NCI-H2171 treated with DMSO at 0.1 percent for 48 hours (cell line): ENCODE measurements around the gene TSNAX.
"Not testable (repeated sequence)": the region's sequence is repeated elsewhere in the genome, so short reads cannot be mapped to it uniquely, and the experiment has no call there.

ENCODE experiments used
- DNase-seq: peaks from one replicate; lab custom pipeline; 2025; lab: John Stamatoyannopoulos, UW

The TSNAX gene

DNA sequence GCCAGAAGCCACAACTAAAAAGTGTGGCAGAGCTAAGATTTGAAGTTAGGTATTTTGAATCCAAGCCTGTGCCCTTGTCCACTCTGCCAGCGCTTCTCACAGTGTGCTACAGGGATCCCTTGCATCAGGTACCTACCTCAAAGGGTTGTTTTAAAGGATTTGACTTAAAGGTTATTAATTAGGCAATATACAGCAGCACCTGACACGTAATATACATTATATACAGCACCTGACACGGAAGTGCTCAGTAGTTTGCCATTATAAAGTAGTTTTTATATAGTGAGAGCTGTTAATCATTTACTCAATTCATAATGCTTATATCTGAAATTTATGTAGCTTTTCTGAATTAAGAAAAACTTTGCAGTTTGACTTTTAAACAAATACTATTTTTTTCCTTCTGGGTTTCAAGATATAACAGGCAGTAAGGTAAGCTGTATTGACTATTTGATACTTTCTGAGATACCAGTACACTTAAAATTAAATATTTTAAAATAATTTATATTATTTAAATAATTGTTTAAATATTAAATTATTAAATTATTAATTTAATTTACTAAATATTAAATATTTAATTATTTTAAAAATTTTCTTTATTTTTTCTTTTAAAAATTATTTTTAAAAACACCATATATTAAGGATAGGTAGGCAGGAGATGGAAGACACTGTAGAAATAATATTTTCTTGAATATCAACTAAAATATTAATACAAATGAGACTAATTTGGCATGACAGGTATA, 33.3 kb downstream of the TSNAX start:
- no peak for DNase-seq

DNA sequence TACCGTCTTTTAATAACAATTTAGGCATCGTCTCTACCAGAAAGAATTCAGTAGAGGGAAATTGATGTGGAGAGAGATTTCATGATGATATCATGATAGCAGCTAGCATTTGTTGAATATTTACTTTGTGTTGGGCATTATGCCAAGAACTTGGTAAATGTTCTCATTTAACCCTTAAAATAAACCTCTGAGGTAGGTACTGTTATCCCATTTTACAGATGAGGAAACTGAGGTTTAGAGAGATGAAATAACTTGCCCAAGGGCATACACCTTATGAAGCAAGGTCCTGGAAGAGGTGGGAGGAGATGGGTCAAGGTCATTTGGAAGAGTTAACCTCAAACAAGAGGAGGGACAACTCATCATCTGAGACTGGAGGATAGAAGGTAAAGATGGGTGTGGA, 34.8 kb downstream of the TSNAX start:
- no peak for DNase-seq

DNA sequence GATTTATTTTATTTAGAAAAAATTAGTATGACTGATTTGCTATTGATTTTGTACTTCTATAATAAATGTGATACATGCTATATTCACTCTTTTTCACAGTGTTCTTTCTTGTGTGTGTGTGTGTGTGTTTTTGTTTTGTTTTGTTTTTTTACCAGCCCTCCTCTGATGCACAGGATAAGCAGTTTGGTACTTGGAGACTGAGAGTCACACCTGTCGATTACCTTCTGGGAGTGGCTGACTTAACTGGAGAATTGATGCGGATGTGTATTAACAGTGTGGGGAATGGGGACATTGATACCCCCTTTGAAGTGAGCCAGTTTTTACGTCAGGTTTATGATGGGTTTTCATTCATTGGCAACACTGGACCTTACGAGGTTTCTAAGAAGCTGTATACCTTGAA, 35.9 kb downstream of the TSNAX start:
- DNase-seq: no peak

DNA sequence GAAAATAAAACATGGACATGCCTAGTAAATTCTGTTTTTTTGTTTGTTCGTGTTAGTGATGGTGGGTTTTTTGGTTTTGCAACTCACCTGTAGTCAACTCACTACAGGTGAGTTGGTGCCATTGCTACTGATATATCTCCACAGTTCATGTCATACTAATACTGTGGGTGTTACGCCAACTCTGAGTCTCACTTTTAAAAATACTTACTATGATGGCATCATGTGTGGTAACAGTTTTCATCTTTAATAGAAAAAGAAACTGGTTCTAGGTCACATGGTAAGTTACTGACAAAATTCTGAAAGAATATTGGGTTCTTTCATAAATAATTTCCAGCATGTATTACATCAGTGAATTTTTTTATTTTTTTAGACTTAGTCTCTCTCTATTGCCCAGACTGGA, 38.0 kb downstream of the TSNAX start:
- no peak for DNase-seq

DNA sequence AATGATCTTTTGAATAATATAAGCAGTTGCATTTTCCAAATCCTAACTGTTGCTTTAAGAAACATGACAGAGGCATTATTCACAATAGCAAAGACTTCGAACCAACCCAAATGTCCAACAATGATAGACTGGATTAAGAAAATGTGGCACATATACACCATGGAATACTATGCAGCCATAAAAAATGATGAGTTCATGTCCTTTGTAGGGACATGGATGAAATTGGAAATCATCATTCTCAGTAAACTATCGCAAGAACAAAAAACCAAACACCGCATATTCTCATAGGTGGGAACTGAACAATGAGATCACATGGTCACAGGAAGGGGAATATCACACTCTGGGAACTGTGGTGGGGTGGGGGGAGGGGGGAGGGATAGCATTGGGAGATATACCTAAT, 41.8 kb downstream of the TSNAX start:
- DNase-seq: not testable (repeated sequence)

DNA sequence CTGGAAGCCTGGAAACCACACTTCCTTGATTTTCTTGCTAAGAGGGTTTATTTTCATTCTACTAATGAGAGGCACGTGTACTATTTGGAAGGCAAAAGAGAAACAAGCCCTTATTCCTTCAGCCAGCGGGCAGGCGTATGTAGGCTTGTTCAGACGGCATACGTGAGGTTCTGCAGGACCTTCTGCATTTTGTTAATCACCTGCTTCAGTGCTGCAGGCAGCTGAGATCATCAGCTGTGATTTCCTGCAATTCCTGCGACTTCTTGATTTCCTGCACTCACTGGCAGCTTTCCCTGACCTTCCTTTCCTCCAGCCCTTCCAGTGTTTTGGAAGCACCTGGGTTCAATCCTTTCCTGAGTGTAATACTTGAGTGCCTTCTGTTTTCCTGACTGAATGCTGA, 43.4 kb downstream of the TSNAX start:
- no peak for DNase-seq

DNA sequence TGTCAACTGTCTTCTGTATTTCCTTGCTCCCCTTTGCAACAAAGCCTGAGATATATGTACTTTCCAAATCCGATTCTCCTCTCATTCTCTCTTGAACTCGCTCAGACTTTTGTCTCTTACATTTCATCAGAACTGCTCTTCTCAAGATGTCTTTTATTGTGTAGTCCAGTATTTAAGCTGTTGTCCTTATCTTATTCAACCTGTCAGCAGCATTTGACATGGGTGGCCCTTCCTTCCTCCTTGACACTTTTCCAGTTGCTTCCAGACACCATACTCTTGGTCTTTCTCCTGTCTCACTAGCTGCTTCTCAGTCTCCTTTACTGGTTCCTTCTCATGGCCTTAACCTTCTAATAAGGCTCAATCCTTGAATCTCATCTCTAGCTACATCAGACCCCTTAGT, 47.0 kb downstream of the TSNAX start:
- DNase-seq: no peak

DNA sequence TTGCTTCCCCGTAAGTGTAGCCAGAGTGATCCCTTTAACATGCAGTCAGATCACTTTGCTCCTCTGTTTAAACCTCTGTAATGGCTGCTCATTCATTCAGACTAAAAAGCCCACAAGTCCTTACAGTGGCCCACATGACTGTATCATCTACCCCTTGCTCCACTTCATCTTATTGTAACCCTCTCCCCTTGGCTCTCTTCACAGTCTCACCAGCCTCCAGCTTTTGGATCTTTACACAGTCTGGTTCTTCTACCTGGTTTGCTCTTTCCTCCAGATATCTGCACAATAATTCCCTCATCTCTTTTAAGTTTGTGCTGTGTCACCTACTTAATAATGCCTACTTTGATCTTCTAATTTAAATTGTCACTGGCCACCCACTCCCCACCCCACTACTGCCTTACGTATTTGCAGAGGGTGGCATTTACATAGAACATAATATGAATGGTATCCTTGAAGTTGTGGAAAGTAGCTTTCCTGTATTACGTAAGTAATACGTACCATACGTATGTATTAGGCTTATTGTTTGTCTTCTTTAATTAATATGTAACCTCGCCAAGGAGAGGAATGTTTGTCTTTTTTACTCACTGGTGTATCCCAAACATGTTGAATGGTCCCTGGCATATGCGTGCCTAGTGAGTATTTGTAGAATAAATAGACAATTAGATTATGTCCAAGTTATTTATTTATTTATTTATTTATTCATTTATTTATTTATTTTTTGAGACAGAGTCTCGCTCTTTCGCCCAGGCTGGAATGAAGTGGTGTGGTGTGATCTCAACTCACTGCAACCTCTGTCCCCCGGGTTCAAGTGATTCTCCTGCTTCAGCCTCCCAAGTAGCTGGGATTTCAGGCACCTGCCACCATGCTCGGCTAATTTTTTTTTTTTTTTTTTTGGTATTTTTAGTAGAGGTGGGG, 48.6 kb downstream of the TSNAX start:
- DNase-seq: no peak

DNA sequence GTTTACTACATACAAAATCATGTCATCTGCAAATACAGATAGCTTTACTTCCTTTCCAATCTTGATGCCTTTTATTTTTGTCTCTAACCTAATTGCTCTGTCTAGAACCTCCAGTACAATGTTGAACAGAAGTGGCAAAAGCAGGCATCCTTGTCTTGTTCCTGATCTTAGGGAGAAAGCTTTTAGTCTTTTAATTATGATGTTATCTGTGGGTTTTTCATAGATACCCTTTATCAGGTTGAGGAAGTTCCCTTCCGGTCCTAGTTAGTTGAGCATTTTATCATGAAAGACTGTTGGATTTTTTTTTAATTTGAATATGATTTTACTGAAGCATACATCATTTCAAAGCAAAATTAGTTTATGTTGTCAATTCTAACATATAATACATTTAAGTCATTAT, 52.4 kb downstream of the TSNAX start:
- no peak for DNase-seq

DNA sequence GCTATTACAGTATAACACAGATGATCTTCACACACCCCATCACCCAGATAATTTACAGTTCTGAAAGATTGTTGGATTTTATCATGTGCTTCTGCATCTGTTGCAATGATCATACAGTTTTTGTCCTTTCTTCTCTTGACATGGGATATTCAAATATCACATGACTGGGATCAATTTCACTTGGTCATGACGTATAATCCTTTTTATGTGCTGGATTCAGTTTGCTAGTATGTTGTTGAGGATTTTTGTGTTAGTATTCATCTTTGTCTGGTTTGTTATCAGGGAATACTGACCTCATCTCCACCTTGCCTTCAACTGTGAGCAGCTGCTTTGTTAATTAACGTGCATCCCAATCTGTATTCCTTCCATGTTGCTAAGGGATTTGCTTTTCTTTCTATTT, 53.4 kb downstream of the TSNAX start:
- DNase-seq: peak; percentile 64

DNA sequence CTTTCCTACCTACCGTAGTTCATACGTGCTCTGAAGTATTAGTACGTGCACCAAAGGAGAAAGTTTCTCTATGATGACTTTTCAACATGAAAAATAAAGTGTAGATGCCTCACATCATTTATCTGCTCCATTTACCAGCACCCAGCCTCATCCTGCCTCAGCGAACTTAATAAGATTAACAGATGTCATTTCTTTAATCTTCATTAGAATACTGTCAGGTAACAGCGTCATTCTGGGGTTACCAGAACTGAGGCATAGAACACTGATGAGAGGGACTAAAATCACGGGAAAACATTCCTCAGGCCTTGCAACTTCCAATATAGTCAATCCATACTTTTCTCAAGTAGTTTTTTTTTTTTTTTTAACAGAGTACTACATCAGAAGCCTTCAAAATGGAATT, 54.9 kb downstream of the TSNAX start:
- peak; percentile 6 for DNase-seq

DNA sequence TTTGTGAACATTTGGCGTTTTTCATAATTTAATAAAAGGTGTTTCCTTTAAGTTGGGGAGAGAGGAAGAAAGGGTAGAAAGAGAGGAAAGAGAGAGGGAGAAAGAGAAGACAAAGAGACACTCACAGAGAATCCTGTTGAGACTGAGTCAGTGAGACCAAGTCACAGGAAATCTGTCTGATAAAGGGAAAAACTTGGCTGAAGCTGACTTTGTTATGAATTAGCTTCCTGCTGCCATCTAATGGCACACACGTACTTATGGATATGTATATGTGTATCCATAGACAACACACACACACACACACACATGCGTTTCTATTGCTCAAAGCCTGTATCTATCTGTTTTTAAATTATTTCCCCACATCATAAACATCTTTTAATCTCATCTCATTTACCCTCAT, 55.6 kb downstream of the TSNAX start:
- peak; percentile 33 for DNase-seq

DNA sequence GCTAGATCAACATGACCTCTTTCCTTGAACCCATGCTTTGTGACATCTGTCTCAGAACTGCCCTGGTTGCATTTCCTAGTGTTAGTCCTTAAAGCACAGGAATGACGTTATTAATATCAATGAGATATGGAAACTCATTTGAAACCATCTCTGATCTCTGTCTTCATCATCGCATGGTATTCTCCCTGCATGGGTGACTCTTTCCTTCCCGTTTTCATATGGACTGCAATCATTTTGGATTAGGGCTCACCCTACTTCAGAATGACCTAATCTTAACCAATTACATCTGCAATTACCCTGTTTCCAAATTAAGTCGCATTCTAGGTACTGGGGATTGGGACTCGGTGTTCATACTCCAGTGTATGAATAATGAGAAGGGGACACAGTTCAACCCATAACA, 56.5 kb downstream of the TSNAX start:
- DNase-seq: no peak

DNA sequence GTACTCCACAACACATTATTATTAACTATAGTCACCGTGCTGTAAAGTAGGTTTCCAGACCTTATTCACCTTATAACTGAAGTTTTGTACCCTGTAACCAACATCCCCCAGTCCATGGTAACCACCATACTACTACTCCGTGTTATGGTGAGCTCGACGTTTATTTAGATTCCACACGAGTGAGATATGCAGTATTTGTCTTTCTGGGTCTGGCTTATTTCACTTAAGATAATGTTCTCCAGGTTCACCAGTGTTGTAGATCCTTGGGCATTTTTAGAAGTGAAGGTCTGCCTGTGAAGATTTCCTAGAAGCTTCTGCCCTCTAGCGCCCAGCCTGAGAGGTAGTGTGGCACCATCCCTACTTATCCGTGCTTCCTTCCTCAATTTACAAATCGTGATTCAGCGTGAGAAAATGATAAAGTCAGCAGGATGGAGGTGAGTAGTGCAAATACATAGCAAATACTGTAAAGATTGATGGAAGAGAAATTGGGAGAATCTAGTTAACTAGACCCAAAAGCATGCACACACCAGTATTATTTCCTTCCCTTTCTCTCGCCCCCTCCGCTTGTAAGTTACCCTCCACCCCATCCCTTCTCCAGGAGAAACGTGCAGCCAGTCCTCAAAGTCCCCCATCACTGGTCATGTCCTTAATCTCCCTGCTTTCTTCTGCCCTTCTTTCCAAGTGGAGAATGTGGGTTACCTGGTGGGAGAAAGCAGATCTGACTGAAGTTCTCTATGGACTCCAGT, 62.2 kb downstream of the TSNAX start:
- DNase-seq: no peak

DNA sequence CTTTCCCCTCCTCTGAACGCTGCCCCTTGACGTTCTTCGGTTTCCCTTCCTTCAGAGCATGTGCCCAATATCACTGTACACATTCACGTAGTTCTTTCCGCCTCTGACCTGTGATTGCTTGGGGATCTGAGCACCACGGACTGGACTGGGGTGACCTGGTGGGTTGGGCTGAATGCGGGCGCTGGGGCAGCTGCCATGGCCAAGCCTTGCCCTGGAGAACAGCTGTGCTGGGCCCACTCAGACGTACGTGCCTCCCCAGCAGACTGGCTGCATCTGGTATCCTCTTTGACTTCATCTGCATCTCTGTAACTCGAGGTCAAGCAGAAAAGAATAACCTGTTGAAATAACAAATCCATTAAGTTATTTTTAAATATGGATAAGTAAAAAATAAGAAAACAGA, 63.0 kb downstream of the TSNAX start:
- DNase-seq: no peak

DNA sequence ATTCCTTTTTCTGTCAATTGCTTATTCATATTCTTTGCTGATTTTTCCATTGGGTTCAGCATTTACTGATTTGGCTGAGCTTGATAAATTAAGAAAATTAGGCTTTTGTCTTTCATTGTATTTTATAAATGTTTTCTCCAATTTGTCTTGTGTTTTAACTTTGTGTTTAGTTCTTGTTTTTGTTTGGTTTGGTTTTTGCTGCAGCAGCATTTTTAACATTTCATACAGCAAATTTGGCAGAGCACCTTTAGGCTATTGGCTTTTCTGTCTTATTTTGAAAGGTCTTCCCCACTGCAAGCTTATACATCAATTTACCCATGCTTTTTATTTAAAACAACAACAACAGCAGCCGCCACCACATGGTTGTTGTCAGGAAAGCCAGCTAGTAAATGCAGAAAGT, 64.3 kb downstream of the TSNAX start:
- no peak for DNase-seq

DNA sequence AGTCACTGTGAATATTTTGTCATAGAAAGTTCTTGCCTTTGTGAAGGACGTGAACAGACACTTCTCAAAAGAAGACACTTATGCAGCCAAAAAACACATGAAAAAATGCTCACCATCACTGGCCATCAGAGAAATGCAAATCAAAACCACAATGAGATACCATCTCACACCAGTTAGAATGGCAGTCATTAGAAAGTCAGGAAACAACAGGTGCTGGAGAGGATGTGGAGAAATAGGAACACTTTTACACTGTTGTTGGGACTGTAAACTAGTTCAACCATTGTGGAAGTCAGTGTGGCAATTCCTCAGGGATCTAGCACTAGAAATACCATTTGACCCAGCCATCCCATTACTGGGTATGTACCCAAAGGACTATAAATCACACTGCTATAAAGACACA, 64.8 kb downstream of the TSNAX start:
- not testable (repeated sequence) for DNase-seq

DNA sequence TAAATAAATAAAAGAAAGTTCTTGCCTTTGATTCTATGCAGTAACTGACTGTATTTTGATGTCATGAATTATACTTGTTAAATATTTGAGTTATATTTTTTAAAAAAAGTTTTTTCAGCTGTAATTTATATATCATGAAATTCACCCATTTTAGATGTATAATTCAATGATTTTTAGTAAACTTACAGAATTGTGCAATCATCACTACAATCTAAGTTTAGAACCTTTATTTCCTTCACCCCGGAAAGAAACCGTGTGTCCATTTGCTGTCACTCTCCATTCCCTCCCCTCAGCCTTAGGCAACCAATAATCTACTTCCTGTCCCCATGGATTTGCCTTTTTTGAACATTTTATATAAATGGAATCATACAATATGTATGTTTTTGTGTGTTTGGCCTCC, 65.7 kb downstream of the TSNAX start:
- no peak for DNase-seq

DNA sequence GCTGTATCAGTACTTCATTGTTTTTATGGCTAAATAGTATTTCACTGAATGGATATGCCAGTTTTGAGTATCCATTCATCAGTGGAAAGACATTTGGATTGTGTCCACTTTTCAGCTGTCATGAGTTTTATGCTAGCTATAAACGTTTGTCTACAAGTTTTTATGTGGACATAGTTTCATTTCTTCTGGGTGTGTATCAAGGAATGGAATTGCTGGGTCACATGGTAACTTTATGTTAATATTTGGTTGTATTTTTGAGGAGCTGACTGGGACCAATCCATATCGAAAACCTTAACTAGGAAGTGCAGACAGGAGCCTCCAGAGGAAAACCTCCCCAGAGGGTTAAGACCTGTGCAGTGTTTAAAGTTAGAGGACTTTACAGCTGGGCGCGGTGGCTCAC, 66.3 kb downstream of the TSNAX start:
- no peak for DNase-seq

DNA sequence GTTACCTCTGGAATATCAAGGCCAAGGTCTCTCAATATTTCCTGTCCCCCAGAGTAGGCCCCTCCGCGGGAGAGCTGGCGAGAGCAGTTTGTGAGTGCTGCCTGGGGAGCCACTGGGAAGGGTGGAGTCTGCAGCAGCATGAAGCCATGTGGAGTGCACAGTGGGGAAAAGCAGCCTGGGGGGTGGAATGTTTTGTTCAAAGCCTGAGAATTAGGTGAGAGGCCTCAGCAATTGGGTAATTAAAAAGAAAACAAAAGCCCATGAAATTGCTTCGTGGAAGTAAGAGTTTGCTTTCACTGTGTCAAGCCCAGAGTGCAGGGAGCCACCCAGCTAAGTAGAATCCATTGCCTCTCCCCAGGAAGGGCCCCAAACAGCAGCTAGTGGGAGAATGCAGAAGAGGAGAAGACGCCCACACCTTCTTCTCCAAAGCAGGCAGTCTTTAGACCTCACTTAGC, 67.9 kb downstream of the TSNAX start:
- DNase-seq: no peak

DNA sequence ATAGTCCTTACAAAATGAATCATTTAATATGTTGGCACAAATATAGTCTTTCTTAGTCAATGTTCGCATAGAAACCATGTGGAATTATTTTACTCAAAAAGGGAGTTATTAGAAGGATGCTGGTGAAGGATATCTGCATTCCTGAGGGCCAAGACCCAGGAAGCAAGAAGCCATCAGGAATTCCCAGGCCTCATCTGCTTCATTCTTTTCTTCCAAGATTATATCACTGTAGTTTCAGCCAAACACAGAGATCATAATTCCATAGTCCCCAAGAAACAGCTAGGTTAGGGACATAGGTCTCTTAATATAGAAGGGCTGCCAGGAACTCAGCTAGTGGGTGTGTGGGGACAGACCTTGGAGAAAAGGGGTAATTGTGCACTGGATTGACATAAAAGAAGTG, 69.5 kb downstream of the TSNAX start:
- DNase-seq: no peak

DNA sequence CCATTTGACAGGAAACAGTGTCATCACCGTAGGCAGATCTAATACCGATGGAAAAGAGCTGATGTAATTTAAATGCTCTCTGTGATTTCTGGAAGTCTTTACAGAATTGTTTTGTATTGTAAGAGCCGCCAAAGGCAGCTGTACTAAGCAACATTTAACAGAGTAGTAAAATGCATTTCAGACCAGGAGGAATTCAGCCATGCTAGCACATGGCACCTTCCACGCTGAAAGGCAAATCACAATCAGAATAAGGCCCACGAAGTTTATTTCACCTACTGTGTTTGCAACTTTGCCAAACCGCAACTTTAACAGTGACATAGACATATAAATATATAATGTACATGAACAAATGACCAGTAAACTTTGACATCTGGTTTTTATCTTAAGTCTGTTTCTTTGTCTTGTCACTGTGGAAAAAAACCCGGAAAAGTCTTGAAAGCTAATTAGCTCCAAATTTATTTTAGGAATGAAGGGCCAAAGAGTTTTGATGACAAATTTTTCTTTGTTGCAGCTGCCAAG, 72.0 kb downstream of the TSNAX start:
- no peak for DNase-seq
